HG02678 (cell line): Measurements from ENCODE around the gene DENND2A.
"Not testable (repeated sequence)": the region's sequence is repeated elsewhere in the genome, so short reads cannot be mapped to it uniquely, and the experiment has no call there.

Source experiments
- ATAC-seq: cut with Tn5 transposase; IDR thresholded peaks from one replicate; pipeline ENCODE4 v1.9.1; 2021; ENCODE audit warnings: mild to moderate bottlenecking, moderate library complexity; ENCODE audit not compliant: unreplicated experiment

DENND2A gene

DNA sequence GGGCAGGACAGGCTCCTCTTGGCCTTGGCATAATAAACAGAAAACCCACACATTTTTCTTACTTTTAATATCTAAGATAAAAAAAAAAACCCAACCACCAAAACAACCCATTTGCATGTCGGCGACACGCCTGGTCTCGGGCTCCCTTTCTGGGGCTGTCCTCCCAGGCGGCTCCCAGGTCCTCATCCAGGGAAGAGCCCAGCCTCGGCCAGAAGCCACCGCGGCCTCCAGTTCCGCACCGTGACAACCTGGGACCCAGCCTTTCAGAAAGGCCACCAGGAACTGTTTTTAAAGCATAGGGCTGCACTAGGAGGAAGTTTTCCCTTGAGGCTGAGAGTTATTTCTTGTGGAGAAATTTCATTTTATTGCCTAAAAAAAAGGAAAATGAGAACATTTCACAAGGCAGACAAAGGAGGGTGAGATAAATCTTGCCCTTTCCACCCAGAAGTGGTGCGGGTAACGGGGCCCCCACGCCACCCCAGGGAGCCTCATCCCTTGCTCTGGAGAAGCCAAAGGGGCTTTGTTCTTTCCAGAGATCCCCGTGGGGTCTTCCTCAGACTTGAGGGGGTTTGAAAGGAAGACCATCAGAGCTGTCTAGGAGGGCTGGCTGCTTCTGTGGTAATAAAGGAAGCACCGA, 122.1 kb downstream of the DENND2A start:
- ATAC-seq = no peak

DNA sequence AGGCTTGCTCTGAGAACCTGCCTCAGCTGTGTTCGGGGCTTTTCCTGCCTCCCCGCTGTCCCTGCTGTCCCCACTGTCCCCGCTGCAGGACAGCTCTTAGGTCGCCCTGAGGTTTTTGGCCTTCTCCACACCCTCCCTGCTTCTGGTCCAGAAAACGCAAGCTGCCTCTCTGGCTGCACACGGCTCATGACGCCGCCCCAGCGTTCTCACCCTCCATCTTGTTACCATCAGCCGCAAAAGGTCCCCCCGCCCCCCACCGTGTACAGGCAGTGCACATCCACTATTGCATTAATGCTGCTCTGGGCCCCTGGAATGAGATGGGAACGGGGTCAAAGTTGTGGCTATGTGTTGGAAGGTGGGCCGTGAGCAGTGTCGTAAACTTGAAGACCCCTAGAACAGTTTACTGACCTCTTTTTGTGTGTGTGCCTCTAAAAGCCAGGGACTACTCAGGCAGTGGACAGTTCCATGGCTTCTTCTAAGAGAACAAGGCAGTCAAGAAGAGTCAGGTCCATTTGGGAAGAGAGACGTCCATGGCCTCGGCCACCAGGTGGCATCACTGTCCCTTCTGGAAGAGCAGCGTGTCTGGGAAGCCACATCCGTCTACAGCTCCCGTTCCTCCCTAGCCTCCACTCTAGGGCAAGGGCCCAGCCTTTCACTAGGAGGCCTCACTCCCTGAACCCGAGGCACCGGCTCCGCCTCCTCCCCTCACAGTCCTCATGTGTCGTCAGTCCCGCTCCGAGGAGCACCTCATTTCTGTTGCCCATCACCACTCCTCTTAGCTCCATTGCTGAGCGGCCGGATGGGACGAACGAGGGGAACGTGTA, 122.9 kb downstream of the DENND2A start:
- no peak for ATAC-seq

DNA sequence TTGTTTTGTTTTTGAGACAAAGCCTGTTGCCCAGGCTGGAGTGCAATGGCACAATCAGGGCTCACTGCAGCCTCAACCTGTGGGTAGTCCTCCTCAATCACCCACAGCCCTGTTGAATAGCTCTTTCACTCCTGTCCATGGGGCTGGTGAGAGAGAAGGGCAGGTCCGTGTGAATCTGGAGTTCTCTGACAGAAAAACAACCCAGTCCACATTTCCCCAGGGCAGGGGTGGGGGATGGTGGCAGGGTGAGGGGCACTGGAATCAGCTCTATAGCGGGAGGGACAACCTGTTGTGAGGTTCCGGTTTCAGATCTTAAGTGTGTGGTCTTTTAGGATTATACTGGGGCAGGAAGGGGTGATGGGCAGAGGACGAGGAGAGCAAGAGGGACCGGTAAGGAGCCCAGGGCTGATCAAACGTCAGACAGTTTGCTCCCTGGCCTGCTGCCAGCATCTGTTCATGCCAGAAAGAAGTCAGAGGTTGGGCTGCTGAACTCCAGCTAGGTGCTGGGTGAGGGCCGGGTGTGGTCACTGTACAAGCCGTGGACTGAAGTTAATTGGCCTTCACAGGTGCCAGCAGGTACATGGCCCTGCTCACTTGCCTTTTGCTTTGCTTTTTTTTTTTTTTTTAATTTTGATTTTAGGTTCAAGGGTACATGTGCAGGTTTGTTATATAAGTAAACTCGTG, 128.2 kb downstream of the DENND2A start:
- ATAC-seq = no peak

DNA sequence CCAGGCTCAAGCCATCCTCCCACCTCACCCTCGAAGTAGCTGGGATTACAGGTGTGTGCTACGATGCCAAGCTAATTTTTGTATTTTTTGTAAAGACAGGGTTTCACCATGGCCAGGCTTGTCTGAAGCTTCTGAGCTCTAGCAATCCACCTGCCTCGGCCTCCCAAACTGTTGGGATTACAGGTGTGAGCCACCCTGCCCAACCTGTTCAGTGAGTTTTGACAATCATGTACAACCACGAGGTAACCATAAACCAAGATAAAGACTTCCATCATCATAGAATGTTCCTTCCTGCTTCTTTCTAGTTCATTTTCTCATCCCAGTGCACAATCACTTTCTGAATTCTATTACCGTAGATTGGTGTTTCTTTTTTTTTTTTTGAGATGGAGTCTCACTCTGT, 130.8 kb downstream of the DENND2A start:
- ATAC-seq = no peak

DNA sequence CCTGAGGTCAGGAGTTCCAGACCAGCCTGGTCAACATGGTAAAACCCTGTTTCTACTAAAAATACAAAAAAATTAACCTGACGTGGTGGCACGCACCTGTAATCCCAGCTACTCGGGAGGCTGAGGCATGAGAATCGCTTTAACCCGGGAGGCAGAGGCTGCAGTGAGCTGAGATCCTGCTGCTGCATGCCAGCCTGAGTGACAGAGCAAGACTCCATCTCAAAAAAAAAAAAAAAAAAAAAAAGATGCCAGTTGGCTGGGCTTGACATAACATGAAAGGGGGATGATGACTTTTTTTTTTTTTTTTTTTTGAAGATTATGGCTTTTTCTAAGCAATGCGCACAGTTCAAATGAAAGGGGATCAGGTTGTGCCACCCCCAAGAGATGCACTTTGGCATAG, 133.1 kb downstream of the DENND2A start:
- ATAC-seq = not testable (repeated sequence)

DNA sequence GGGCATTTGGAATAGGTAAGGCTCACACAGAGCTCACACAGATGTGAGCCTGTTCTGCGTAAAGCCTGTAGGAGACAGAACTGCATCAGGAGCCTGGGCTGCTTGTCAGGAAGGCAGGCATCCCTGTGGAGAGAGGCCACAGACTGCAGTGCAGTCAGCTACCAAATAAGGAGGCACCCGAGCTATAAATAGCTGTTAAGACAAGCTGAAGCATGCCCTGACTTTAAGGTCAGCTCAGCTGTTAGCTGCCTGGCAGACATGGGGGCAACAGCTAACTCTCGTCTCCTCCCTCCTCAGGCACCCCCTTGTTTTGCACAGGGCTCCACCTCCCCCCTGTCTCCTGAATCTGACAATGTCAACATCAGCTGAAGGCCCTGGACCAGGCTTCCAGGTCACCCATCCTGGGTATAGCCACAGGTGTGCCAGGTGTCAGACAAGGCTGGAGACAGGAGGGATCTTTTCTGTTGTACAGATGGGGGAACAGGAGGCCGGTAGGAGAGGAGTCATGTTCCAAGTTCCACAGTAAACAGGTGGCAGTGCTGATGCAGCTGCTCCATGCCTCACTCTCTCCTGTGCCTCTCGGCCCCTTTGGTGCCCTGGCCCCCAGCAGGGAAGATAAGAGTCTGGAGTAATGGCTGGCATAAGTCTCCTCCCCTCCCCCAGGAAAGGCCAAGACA, 133.7 kb downstream of the DENND2A start:
- ATAC-seq = no peak

DNA sequence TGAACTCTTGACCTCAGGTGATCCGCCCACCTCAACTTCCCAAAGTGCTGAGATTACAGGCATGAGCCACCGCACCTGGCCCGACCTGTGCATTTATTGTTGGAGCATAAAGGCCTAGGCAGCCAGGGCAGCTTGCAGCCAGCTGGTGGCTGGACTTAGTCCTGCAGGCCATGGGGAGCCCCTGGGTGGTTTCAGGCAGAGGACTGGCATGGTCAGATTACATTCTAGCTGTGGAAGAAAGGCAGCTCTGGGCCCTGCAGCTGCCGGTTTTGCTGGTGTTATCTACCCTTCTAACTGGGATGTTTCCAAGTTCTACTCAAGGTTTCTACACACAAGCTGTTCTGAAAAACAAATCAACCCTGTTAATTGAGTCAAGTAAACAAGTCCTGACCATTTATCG, 138.6 kb downstream of the DENND2A start:
- no peak for ATAC-seq

DNA sequence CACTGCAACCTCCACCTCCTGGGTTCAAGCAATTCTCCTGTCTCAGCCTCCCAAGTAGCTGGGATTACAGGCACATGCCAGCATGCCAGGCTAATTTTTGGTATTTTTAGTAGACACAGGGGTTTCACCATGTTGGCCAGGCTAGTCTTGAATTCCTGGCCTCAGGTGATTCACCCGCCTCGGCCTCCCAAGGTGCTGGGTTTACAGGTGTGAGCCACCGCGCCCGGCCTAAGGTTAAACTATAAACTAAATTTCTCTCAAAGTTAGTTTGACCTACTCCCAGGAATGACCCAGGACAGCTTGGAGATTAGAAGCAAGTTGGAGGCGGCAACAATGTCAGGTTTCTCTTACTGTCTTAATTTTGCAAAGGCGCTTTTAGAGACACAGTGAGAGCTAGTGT, 142.8 kb downstream of the DENND2A start:
- ATAC-seq = not testable (repeated sequence)

DNA sequence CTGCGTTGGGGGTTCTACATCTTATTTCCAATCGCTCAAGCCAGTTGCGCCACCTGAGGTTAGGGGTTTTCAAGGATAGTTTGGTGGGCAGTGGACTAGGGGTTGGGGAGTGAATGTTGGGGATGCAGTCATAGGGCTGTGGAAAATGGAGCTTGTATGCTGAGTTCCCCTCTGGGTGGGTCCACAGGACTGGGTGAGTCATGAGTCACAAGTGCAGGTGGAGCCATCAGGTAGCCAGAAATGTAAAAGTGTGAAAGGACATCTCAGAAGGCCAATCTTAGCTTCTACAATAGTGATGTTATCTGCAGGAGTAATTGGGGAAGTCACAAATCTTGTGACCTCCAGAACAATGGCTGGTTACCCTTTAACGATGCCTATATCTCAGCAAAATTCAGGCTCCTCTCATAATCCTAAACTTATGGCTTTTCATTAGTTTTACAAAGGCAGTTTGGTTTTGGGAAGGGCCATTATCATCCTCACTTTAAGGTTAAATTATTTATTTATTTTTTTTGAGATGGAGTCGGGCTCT, 143.3 kb downstream of the DENND2A start:
- no peak for ATAC-seq

DNA sequence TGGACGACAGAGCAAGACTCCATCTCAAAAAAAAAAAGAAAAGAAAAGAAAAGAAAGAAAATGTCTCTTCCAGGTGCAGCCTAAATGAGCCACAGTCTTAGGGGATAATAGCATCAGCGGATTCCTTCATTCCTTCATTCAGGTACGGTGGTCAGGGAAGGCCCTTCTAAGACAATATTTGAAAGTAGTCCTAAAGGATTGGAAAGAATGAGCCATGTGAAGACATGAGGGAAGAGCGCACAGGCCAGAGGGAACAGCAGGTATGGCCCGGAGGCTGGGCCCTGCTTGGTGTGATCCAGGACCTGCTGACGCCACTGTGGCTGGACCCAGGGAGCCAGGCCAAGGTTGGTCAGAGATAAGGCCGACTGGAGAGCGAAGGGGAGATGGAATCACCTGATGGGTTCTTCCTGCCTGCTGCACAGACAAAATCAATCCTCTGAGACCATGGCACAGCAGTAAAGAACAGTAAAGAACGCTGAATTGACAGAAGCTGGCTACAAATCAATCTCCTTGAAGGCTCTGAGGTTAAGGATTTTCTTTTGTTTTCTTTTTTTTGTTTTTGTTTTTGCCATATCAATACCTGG, 145.0 kb downstream of the DENND2A start:
- no peak for ATAC-seq

DNA sequence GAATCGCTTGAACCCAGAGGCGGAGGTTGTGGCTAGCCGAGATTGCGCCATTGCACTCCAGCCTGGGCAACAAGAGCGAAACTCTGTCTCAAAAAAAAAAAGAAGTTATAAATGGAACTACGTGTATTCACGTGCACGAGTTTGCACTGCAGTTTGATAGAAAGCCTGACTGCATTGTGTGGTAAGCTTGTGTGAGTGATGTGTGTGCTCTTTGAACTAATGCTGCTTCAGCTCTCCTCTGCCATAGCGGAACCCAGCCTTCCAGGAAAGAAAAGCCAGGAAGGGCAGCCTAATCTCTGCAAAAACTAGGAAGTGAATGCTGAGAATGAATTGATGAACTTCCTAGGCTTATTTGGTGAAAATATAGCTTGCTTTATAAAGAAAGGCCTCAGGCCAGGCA, 145.7 kb downstream of the DENND2A start:
- no peak for ATAC-seq

DNA sequence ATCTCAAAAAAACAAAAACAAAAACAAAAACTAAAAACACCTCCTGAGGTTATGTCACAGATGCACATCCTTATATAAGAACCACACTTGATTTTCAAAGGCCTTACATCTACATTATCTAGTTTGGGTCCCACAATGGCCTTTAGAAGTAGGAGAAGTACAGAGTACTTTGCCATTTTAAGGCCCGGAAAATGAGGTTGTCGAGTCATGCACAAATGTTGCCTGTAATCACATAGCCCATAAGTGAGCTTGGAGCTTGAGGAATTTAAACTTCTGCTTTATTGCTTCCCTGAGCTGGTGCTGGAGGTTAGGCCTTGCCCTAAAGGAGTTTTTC, 151.6 kb downstream of the DENND2A start:
- ATAC-seq = no peak

DNA sequence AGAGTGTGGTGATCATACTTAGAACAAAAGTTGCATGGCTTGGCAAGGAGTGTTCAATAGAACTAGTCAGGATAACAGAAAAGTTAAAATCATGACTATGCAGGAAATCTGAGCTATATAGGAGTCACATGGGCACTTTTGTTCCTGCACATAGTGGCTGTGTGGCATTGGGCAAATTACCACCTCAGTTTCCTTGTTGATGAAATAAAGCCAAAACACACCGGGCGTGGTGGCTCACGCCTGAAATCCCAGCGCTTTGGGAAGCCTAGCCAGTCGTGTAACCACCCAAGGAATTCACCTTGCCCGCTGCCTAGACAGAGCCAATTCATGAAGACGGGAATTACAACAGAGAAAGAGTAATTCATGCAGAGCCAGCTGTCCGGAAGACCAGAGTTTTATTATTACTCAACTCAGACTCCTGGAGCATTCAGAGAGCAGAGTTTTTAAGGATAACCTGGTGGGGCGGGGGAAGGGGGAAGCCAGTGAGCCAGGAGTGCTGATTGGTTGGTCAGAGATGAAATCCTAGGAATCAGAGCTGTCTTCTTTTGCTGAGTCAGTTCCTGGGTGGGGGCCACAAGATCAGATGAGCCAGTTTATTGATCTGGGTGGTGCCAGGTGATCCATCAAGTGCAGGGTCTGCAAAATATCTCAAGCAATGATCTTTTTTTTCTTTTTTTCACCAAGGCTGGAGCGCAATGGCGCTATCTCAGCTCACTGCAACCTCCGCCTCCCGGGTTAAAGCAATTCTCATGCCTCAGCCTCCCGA, 154.9 kb downstream of the DENND2A start:
- ATAC-seq = no peak

DNA sequence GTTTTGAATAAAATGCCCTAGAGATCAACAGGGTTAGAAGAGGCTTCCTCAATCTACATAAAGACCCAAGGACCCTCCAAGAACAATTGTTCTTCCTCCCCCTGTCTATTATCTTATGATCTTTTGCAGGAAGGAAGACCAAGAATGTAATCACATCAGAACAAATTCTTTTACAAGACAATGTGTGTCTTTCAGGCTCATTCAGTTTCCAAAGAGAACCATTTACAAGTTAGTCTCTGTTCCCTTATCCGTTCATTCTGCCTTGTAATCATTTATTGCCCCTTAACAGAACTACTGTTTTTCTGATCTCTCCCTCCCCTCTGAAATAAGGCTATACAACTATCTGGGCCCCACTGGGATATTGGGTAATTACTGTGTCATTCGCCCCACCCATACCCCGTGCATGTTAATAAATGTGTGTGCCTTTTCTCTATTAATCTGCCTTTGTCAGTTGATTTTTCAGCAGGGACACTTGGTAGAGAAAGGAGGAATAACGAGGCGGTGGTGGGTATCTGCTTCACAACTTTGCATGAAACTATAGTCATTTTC, 155.6 kb downstream of the DENND2A start:
- ATAC-seq = no peak

DNA sequence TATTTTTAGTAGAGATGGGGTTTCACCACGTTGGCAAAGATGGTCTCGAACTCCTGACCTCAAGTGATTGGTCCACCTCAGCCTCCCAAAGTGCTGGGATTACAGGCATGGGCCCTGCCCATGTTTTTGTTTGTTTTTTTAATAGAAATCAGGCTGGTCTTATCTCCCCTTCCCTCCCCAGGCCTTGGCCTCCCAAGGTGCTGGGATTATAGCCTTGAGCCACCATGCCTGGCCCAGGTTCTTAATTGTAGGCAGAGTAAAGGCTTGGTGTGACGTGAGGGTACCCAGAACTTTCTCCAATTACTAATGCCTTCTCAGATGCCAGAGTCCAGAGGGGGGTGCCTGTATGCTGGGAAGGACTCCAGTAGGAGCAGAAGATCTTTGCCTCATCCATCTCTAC, 156.1 kb downstream of the DENND2A start:
- ATAC-seq = no peak

DNA sequence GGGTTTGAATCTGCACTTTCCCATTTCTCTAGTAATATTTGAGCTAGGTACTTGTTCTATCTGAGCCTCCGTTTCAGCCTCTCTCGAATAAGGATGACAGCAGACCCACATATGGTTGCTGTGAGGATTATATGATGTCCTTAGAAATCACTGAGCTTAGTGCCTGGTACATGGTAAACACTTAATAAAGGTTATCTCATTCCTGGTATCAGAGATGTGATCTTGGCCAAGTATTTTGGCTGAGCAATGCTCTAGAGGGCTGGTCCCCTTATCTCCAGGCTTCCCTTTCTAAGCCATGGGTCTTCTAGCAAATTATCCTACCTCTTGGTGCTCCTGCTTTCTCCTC, 160.9 kb downstream of the DENND2A start:
- no peak for ATAC-seq

DNA sequence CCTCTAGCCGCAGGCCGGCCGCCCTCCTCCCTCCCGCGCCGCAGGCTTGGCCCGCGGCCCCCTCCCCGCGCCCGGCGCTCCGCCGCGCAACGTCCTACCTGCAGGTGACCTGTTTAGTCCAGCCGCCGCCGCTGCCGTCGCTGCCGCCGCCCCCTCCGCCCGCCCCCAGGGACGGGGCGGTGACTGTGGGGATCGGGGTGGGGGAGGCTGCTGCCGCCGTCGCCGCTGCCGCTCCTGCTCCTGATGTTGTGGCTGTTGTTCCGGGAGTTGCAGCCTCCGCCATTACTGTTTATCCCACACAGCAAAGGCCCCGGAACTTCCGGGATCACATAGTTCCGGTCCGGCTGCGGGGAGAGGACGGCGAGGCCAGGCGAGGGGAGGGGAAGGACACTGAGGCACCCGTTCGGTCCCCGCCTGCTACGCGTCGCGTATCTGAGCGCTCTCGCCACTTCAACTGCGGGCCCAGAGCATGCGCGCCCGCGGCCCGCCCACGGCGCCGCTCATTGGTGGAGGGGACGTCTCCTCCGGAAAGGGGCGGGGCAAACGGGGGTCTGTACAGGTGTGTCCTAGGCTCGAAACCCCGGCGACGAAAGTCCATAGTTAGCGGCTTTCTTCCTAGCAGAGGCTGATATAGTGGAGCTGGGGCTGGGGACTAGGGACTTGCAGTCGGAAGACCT, 161.4 kb downstream of the DENND2A start, which contains the start of gene MKRN1:
TSS of gene MKRN1 (minus strand) at position 444 of the 677 bp plus-strand sequence. CDS start at position 283, 161 bp downstream.
- peak; percentile 93 for ATAC-seq

DNA sequence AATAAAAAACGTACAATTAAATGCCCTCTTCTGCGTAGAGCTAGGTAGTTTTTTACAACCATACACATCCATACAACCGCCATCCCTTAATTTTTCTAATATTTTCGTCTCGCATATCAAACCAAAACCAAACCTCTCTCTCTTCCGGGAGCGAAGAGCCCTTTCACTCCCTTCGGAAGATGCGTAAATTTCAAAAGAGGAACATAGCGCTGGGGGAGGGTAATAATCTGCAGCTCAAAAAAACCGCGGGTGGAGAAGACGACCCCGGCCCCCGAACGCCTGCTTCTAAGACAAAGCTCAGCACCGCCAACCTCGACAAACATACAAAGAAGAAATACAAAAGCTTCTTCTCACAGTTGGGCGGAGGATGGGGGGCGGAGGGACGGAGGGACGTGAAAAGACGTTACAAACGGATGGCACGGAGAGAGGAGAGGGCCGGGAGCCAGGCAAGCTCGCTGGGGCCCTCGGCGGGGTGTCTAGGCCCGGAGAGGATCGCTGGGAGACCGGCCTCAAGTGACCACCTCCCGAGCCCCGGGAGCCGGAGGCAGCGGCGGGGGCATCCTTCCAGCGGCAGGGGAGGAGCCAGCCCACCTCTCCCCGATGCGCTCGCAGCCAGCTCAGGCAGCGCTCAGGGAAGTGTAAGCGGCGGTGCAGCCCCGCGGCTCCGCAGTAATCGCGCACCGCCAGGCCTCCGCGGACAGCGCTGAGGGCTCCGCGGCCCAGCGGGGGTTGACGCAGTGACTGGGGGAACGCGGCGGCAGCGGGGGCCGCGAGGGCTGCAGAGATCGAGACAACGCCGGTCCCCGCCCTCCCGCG, 162.2 kb downstream of the DENND2A start:
- ATAC-seq = peak; percentile 18
